ENCODE measurements around the gene RIPK1. TPM values are rescaled to one million over a fixed set of nuclear protein-coding genes. Genes with fewer than 3 reads are reported as not detected.

The RIPK1 gene
- total RNA-seq, 4 donors from 2014 or later = 26.2 to 33.5 (median 29.0) TPM

DNA sequence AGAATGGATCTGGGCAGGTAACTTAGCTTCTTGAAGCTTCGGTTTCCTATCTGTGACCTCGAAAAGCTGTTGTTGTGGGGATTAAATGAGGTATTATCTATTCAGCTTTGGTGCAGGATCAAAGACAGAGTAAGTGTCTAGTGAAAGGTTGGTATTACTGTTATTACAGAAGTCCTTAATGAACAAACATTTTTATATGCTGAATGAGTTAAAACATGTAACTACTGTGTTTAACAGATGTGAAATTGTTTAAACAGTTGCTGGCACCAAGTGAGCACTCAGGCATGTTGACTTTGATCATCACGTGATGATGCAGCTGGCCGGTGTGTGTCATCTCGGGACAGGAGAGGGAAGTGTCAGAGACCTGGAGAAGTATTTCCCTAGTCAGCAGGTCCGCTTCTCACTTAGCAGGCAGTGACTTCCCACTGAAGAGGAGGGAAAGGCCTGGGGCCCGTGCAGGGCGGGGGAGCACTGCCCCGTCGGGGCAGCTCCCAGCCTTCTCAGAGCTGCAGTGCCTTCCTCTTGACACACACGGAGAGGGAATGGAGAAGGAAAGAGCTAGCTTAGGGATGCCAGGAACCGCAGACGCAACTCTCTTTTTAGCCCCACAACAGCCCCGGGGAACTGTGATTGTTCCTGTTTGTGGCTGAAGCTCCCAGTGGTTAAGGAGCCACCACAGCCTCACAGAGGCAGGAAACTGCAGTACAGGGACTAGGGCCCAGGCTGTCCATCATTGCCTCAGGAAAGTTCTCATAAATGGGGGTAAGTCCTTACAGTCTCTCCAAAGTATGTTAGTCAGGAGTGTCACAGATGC, 71.0 kb downstream of the RIPK1 start:
- H3K36me3 ChIP-seq = peaks cover 0 to 3% of the 10 kb centered on the region in 2 donors
- peak; percentile 48 to 69 for DNase-seq
- H3K9me3 ChIP-seq = no peaks in the 10 kb centered on the region
- 62 to 73% methylated on average over 14 of the region's 14 CpGs for WGBS, 2 donors
- intact Hi-C loops (cut with DNase I) = no loop called here
- peaks cover 11 to 27% of the 10 kb centered on the region in 2 donors for H3K4me1 ChIP-seq
- peak overlapping the region in 1 of 3 donors; percentile 66 for H3K27ac ChIP-seq
- H3K4me3 ChIP-seq (replicated peaks in 1 of 3) = no peak overlapping the region
- H3K27me3 ChIP-seq = no peaks in the 10 kb centered on the region
- TF ChIP-seq, protein P1, sequence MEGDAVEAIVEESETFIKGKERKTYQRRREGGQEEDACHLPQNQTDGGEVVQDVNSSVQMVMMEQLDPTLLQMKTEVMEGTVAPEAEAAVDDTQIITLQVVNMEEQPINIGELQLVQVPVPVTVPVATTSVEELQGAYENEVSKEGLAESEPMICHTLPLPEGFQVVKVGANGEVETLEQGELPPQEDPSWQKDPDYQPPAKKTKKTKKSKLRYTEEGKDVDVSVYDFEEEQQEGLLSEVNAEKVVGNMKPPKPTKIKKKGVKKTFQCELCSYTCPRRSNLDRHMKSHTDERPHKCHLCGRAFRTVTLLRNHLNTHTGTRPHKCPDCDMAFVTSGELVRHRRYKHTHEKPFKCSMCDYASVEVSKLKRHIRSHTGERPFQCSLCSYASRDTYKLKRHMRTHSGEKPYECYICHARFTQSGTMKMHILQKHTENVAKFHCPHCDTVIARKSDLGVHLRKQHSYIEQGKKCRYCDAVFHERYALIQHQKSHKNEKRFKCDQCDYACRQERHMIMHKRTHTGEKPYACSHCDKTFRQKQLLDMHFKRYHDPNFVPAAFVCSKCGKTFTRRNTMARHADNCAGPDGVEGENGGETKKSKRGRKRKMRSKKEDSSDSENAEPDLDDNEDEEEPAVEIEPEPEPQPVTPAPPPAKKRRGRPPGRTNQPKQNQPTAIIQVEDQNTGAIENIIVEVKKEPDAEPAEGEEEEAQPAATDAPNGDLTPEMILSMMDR (IDR thresholded peaks at IDR 0.05) = no peak
- peak in 1 of 2 donors; percentile 22 for TF ChIP-seq POLR2A (IDR thresholded peaks at IDR 0.05)

DNA sequence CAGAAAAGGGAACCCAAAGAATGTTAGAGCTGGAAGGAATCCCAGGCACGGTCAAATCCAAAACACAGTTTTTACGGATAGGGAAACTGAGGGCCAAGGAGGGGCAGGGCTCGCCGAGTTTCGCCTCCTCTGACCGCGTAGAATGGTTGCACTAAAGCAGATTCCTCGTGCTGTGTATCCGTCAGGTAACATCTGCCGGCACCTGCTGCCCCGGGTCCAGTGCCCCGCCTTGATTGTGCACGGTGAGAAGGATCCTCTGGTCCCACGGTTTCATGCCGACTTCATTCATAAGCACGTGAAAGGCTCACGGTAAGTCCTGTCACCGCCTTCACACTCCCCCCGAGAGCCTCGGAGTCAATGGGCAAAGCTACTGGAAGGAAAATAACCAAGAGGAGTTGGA, 71.9 kb downstream of the RIPK1 start:
- no peaks in the 10 kb centered on the region for H3K27me3 ChIP-seq
- intact Hi-C loops (cut with DNase I) = no loop called here
- 92 to 94% methylated on average over 20 of the region's 20 CpGs for WGBS, 2 donors
- TF ChIP-seq, protein P1 (IDR thresholded peaks at IDR 0.05) = no peak
- no peak for TF ChIP-seq POLR2A (IDR thresholded peaks at IDR 0.05)
- peaks cover 0 to 3% of the 10 kb centered on the region in 2 donors for H3K36me3 ChIP-seq
- no peak overlapping the region for H3K4me3 ChIP-seq (replicated peaks in 1 of 3)
- H3K9me3 ChIP-seq = no peaks in the 10 kb centered on the region
- H3K4me1 ChIP-seq = peaks cover 11 to 27% of the 10 kb centered on the region in 2 donors
- H3K27ac ChIP-seq = no peak overlapping the region
- DNase-seq = no peak

DNA sequence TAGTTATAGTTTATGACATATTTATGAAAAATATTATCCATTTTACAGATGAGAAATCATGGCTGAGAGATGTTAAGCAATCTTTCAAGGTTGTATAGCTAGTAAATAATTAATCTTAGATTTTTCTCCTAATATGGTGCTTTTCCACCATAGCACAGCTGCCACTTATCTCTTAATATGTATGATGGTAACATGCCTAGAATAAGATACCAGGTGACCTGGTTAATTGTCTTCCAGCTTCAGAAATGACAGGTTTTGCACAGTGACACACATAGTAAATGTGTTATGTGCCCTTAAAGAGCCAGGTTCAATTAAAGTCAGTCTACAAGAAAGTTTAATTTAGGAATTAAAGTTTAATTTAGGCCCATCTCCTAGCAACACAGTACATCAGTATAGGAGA, 74.2 kb downstream of the RIPK1 start:
- H3K36me3 ChIP-seq = peaks cover 0 to 3% of the 10 kb centered on the region in 2 donors
- DNase-seq = no peak
- no peak for TF ChIP-seq POLR2A (IDR thresholded peaks at IDR 0.05)
- TF ChIP-seq, protein P1 (IDR thresholded peaks at IDR 0.05) = no peak
- H3K9me3 ChIP-seq = no peaks in the 10 kb centered on the region
- no peak overlapping the region for H3K4me3 ChIP-seq (replicated peaks in 1 of 3)
- peaks cover 11 to 21% of the 10 kb centered on the region in 2 donors for H3K4me1 ChIP-seq
- H3K27ac ChIP-seq = no peak overlapping the region
- H3K27me3 ChIP-seq = no peaks in the 10 kb centered on the region
- intact Hi-C loops (cut with DNase I) = no loop called here

DNA sequence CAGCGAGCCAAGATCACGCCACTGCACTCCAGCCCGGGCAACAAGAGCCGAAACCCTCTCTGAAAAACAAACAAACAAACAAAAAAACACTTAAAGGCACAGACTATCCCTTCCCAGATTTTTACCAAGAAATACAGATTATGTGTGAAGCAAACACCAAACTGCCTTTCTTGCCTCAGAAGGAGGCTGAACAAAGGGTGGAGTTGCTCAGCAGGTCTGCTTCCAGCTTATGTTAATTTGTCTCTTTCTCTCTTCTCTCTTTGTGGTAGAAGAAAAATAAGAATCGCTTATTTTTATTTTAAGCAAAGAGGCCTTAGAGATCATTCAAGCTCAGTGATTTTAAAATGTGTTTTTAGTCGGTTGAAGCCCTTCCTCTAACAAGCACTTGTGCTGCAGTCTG, 74.9 kb downstream of the RIPK1 start:
- H3K4me3 ChIP-seq (replicated peaks in 1 of 3) = no peak overlapping the region
- 74 to 82% methylated on average over 6 of the region's 6 CpGs for WGBS, 2 donors
- intact Hi-C loops (cut with DNase I) = no loop called here
- DNase-seq = no peak
- TF ChIP-seq, protein P1 (IDR thresholded peaks at IDR 0.05) = no peak
- TF ChIP-seq POLR2A (IDR thresholded peaks at IDR 0.05) = no peak
- H3K36me3 ChIP-seq = peaks cover 0 to 3% of the 10 kb centered on the region in 2 donors
- no peaks in the 10 kb centered on the region for H3K27me3 ChIP-seq
- H3K27ac ChIP-seq = no peak overlapping the region
- H3K4me1 ChIP-seq = peaks cover 11 to 15% of the 10 kb centered on the region in 2 donors
- H3K9me3 ChIP-seq = no peaks in the 10 kb centered on the region

DNA sequence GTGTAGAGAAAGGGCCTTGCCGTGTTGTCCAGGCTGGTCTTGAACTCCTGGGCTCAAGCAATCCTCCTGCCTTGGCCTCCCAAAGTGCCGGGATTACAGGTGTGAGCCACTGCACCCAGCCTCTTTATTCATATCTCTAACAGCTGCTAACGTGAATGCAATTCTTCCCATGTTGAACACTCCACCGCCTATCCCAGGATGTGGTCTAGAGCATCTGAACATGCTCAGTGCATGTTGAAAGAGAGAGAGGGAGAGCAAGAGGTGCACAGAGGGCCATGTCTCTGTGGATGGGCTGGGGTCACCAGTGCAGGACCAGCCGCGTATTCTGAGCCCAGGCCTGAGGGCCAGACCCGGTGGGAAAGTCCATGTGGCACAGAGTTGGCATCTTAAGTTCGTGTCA, 76.3 kb downstream of the RIPK1 start:
- H3K9me3 ChIP-seq = no peaks in the 10 kb centered on the region
- H3K4me1 ChIP-seq = peaks cover 3% of the 10 kb centered on the region in 2 donors
- no peak overlapping the region for H3K4me3 ChIP-seq (replicated peaks in 1 of 3)
- intact Hi-C loops (cut with DNase I) = no loop called here
- DNase-seq = no peak
- no peak overlapping the region for H3K27ac ChIP-seq
- peaks cover 0 to 3% of the 10 kb centered on the region in 2 donors for H3K36me3 ChIP-seq
- 81 to 85% methylated on average over 8 of the region's 8 CpGs for WGBS, 2 donors
- TF ChIP-seq POLR2A (IDR thresholded peaks at IDR 0.05) = no peak
- TF ChIP-seq, protein P1 (IDR thresholded peaks at IDR 0.05) = no peak
- no peaks in the 10 kb centered on the region for H3K27me3 ChIP-seq

Measured in thyroid gland (tissue), 4 donors.